GM18520 (cell line): Measurements from ENCODE around the gene TFEB.

Source experiments
- ATAC-seq: cut with Tn5 transposase; IDR thresholded peaks from one replicate; pipeline ENCODE4 v1.9.1; 2021; ENCODE audit not compliant: unreplicated experiment

TFEB gene

GRCh38 chr6:41724228-41724580, 11.2 kb downstream of the TFEB start:
- no peak for ATAC-seq

GRCh38 chr6:41723530-41724227, 11.7 kb downstream of the TFEB start:
- ATAC-seq: peak; percentile 39

GRCh38 chr6:41722969-41723529, 12.4 kb downstream of the TFEB start:
- no peak for ATAC-seq

GRCh38 chr6:41721414-41721813, 14.0 kb downstream of the TFEB start:
- no peak for ATAC-seq

GRCh38 chr6:41720783-41721182, 14.6 kb downstream of the TFEB start:
- no peak for ATAC-seq

- peak; percentile 24 for ATAC-seq
Observed at GRCh38 chr6:41720262-41720620, 15.2 kb downstream of the TFEB start.

GRCh38 chr6:41719436-41720261, 15.8 kb downstream of the TFEB start:
- no peak for ATAC-seq

GRCh38 chr6:41718828-41719227, 16.6 kb downstream of the TFEB start:
- ATAC-seq: no peak

GRCh38 chr6:41717392-41717736, 18.0 kb downstream of the TFEB start:
- ATAC-seq: no peak

GRCh38 chr6:41716516-41717391, 18.7 kb downstream of the TFEB start:
- ATAC-seq: no peak

GRCh38 chr6:41715795-41716515, 19.5 kb downstream of the TFEB start:
- no peak for ATAC-seq

GRCh38 chr6:41714556-41715273, 20.7 kb downstream of the TFEB start:
- no peak for ATAC-seq

GRCh38 chr6:41713650-41714291, 21.6 kb downstream of the TFEB start:
- peak; percentile 56 for ATAC-seq

GRCh38 chr6:41713159-41713649, 22.2 kb downstream of the TFEB start:
- no peak for ATAC-seq

GRCh38 chr6:41712651-41713103, 22.7 kb downstream of the TFEB start:
- no peak for ATAC-seq

- ATAC-seq: no peak
Observed at GRCh38 chr6:41711323-41712038, 23.9 kb downstream of the TFEB start.

GRCh38 chr6:41709375-41709774, 26.0 kb downstream of the TFEB start:
- no peak for ATAC-seq

- no peak for ATAC-seq
Observed at GRCh38 chr6:41708856-41709255, 26.6 kb downstream of the TFEB start.
